Mammary epithelial cell (primary cell): ENCODE data around the gene ADAMTS2.

Experiments used
- CTCF ChIP-seq, 2 donors: IDR thresholded peaks in 1 of 2; conservative IDR thresholded peaks in 1 of 2; 2 replicates each; pipeline ENCODE4 v1.5.1; 2011 to 2012; ENCODE audit warnings: inconsistent platforms in 2 of 2, low read length in 2 of 2, mild to moderate bottlenecking in 2 of 2, control low read depth in 1 of 2, low read depth in 1 of 2; ENCODE audit not compliant: insufficient read depth in 1 of 2; ENCODE audit errors: extremely low read depth in 1 of 2
- EZH2 ChIP-seq: IDR thresholded peaks from 2 replicates; pipeline ENCODE4 v1.6.1; 2012; ENCODE audit warnings: low read length, inconsistent platforms, borderline replicate concordance

GRCh38 chr5:179180061-179180610 lies 165.1 kb downstream of the ADAMTS2 start:
- TF ChIP-seq CTCF (conservative IDR thresholded peaks at IDR 0.05 in 1 of 2, IDR thresholded peaks at IDR 0.05 in 1 of 2; ENCODE audit: extremely low read depth in 1 of 2, insufficient read depth in 1 of 2, low read depth in 1 of 2, low read length in 2 of 2) (no peak), EZH2 (no peak)
